GM03348 (cell line): Measurements from ENCODE around the gene PSMB3.

Experiments used
- DNase-seq: peaks from one replicate; pipeline ENCODE4 v3.0.0; 2012; ENCODE audit warnings: low spot score

PSMB3 gene

GRCh38 chr17:38797158-38797490 is 44.6 kb downstream of the PSMB3 start:
- no peak for DNase-seq

- DNase-seq, result no peak
Measured at GRCh38 chr17:38797828-38798227, 45.3 kb downstream of the PSMB3 start.

- peak; percentile 72 for DNase-seq
Measured at GRCh38 chr17:38798614-38799500, 46.3 kb downstream of the PSMB3 start.

GRCh38 chr17:38799501-38800236 is 47.1 kb downstream of the PSMB3 start, which contains the start of gene PIP4K2B:
Gene PIP4K2B, minus strand, starts transcription at chr17:38799556. Its CDS starts 132 bp downstream, at chr17:38799424.
- DNase-seq, result peak; percentile 99

GRCh38 chr17:38800237-38800760 is 47.8 kb downstream of the PSMB3 start:
- no peak for DNase-seq

- no peak for DNase-seq
Measured at GRCh38 chr17:38809828-38810227, 57.3 kb downstream of the PSMB3 start.
